LNCaP clone FGC (cell line): Measurements from ENCODE around the gene TRAF7.
A peak's percentile ranks its signal among the peaks of the same experiment; 100 is the strongest.

Experiments
- DNase-seq: peaks from one replicate; pipeline ENCODE4 v3.0.0-alpha.2; 2011; ENCODE audit warnings: low read depth
- H3K4me3 ChIP-seq: 2 replicates; pipeline ENCODE4 v1.5.1; 2011; ENCODE audit warnings: mild to moderate bottlenecking, low read depth, low read length, control low read depth
- CTCF ChIP-seq: IDR thresholded peaks from 2 replicates; pipeline ENCODE4 v1.5.1; 2012; ENCODE audit warnings: mild to moderate bottlenecking; ENCODE audit not compliant: control insufficient read depth, insufficient read depth; ENCODE audit errors: extremely low read depth

The TRAF7 gene

GRCh38 chr16:2191446-2191706, 35.8 kb downstream of the TRAF7 start:
- TF ChIP-seq CTCF = no peak
- no peak for DNase-seq
- H3K4me3 ChIP-seq = no peak overlapping the region

DNA sequence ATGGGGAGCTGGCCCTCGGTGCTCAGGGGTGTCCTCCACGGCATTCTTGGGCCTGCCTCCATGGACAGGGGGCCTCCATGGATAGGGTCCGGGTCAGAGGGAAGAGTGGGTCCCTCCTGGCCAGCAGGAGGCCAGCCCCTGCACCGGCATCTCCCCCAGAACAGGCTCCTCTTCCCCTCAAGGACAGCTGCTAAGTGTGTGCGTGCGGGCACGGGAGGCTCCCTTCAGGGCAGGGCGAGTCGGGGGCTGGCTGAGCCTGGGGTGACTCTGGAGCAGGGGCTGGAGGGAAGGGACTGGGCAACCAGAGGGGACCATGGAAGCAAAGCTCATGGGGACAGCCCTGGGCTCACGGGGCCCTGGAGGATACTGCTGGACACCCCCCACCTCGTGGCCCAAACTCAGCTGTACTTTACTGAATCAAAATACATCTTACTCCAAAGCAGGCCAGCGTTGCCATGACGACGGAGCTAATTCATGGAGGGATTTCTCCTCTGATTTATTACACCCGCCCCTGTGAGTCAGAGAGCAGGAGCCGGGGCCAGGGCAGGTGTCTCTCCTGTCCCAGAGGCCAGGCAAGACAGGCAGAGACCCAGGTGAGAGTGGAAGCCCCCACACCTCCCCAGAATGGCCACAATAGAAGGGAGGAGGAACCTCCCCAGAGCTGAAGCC, 38.7 kb downstream of the TRAF7 start:
- no peak for DNase-seq

GRCh38 chr16:2194852-2195321, 39.3 kb downstream of the TRAF7 start:
- H3K4me3 ChIP-seq = peak overlapping the region; percentile 52; the same call in 1 of the 2 replicates
- peak; percentile 40 for DNase-seq
- TF ChIP-seq CTCF = peak; percentile 82

More for the DNA sequence above, 38.7 kb downstream of the TRAF7 start:
- H3K4me3 ChIP-seq = no peak overlapping the region
- no peak for TF ChIP-seq CTCF

DNA sequence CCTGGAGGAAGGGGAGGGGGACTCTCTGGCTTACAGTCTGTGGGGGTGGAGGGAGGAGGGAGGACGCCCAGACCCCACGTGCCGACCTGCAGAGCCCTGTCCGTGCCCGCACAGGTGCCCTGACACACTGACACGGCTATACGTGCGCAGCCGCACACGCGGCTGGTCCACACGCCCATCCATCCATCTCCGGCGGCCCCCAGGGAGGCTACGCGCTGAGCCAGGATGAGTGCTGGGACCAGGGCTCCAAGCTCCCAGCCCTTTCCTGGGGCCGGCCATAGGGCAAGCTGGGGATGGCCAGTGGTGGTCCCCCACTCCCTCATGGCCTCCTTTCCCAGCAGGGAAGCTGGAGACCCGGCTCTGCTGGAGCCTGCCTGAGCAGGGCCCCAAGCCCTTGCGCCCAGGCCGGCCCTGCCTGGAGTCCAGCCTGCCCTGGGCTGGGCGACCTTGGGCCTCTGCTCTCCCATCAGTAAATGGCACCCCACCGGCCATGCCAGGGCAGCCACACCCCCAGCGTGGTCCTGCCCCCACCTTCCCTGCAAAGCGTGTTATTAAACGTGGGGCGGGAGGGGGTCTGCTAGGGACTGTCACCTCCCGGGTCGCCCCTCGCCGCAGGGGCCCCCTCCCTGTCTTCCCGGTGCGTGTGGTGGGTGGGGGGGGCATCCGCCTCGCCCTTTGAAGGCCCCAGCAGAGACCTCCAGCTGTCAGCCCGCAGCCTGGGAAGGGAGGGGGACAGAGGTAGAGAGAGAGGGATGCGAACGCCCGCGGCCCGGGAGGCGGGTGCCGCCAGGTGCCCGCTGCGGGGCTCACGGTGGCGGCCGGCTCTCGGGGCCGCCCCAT, 40.0 kb downstream of the TRAF7 start:
- DNase-seq = no peak
- TF ChIP-seq CTCF = no peak
- H3K4me3 ChIP-seq = peak overlapping the region; percentile 52

DNA sequence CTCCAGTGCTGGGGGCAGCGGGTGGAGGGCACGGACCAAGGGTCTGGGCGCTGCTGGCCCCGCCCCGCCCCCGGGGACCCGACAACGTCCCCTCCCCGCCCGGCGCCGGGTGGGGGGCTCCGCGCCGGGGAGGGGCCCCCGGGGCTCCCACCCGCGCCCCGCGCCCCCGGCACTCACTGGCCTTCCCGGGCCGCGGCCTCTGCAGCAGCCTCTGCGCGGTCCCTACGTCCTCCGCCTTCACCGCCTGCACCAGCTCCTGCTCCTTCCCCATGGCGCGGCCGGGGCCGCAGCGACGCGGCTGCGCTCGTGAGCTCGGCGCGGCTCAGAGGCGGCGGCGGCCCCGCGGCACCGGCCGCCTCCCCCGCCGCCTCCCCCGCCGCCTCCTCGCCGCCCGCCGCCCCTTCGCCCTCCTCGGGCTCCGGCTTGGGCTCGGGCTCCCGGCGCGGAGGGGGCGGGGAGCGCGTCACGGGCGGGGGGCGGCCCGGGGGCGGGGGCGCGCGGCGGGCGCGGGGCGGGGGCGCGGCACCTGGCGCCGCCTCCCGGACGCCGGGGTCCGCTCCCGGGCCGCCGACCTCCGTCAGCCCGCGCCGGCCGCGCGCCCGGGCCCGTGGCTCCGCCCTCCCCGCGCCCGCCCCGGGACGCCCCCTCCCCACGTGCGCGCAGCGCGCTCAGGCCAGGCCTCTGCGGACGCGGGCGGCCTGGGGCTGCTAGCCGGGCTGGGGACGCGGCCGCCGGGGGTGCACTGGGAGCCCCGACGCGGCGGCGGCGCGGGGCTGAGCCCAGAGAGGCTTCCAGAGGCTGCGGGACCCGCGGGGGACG, 40.8 kb downstream of the TRAF7 start, which contains the start of gene CASKIN1:
Gene CASKIN1, minus strand, starts transcription at position 444 of the 819 bp plus-strand sequence. Its CDS starts 173 bp downstream, at position 271.
- H3K4me3 ChIP-seq = peak within 1 kb of the TSS; percentile 52
- DNase-seq = no peak
- TF ChIP-seq CTCF = no peak

DNA sequence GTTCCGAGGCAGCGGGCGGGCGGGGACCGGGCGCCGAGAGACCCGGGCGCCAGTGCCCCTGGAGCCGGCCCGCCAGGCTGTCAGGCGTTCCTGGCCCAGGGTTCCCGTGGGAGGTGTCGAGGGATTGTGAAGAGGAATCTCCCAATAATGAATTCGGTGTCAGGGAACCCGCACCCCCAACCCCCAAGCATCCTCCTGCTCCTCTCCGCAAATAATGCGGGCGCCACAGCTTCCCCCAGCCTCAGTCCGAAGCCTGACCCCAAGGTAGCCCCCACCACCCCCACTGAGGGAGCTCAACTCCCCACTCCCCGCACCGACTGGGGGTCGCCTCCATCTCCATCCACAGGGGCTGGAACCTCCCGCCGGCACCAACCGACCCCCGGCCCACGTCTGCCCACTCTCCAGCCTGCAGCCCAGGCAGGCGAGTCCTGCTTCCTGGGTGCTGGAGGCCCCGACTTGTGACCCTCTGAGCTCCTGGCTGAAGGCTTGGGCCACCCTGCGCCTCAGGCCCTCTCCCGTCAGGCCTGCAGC, 41.5 kb downstream of the TRAF7 start:
- no peak for DNase-seq
- H3K4me3 ChIP-seq = no peak overlapping the region
- no peak for TF ChIP-seq CTCF
